ENCODE results near the gene ADAMTS16.

The ADAMTS16 gene

GRCh38 chr5:5178136-5178535, 38.0 kb downstream of the ADAMTS16 start:
- TF ChIP-seq CTCF (IDR thresholded peaks at IDR 0.05) = no peak
- Histone ChIP-seq H3K4me3 (no peak overlapping the region), H3K27ac (no peak overlapping the region)
- no peak for DNase-seq (ENCODE audit: low spot score)

- H3K27ac ChIP-seq = no peak overlapping the region
- H3K4me3 ChIP-seq = no peak overlapping the region
- TF ChIP-seq CTCF (IDR thresholded peaks at IDR 0.05) = no peak
- DNase-seq (ENCODE audit: low spot score) = no peak
Measured at GRCh38 chr5:5178580-5178979, 38.5 kb downstream of the ADAMTS16 start.

GRCh38 chr5:5179079-5179478, 38.9 kb downstream of the ADAMTS16 start:
- no peak for DNase-seq (ENCODE audit: low spot score)
- TF ChIP-seq CTCF (IDR thresholded peaks at IDR 0.05) = no peak
- no peak overlapping the region for H3K4me3 ChIP-seq
- no peak overlapping the region for H3K27ac ChIP-seq

GRCh38 chr5:5179597-5179996, 39.5 kb downstream of the ADAMTS16 start:
- no peak overlapping the region for H3K27ac ChIP-seq
- DNase-seq (ENCODE audit: low spot score) = no peak
- H3K4me3 ChIP-seq = no peak overlapping the region
- TF ChIP-seq CTCF (IDR thresholded peaks at IDR 0.05) = no peak

GRCh38 chr5:5181650-5182324, 41.7 kb downstream of the ADAMTS16 start:
- DNase-seq (ENCODE audit: low spot score) = no peak
- Histone ChIP-seq H3K4me3 (no peak overlapping the region), H3K27ac (no peak overlapping the region)
- TF ChIP-seq CTCF (IDR thresholded peaks at IDR 0.05) = no peak

GRCh38 chr5:5182508-5183188, 42.5 kb downstream of the ADAMTS16 start:
- H3K27ac ChIP-seq = no peak overlapping the region
- DNase-seq (ENCODE audit: low spot score) = no peak
- H3K4me3 ChIP-seq = no peak overlapping the region
- TF ChIP-seq CTCF (IDR thresholded peaks at IDR 0.05) = no peak

GRCh38 chr5:5183189-5183699, 43.1 kb downstream of the ADAMTS16 start:
- DNase-seq (ENCODE audit: low spot score) = no peak
- TF ChIP-seq CTCF (IDR thresholded peaks at IDR 0.05) = no peak
- no peak overlapping the region for H3K4me3 ChIP-seq
- H3K27ac ChIP-seq = no peak overlapping the region

All from coronary artery (tissue), 2 donors.